ENCODE measurements around the gene PCDHB8.

- TF ChIP-seq CTCF (IDR thresholded peaks at IDR 0.05): no peak
- TF ChIP-seq POLR2A (IDR thresholded peaks at IDR 0.05): no peak
- no peak for TF ChIP-seq EP300 (IDR thresholded peaks at IDR 0.05)
- no peak for TF ChIP-seq POLR2AphosphoS5 (IDR thresholded peaks at IDR 0.05)
These were observed 1.7 kb upstream of the PCDHB8 start for GRCh38 chr5:141175933-141176332.

All from stomach (tissue), 4 donors.